ENCODE data around the gene LAMA5. TPM values are rescaled to one million over a fixed set of nuclear protein-coding genes. Genes with fewer than 3 reads are reported as not detected.
A peak's percentile ranks its signal among the peaks of the same experiment; 100 is the strongest.

The LAMA5 gene
- total RNA-seq (under 1 TPM; 0.16 to 0.78 TPM), total RNA-seq (0 to 2.6 (median 0.50) reads per million in 172 experiments)
- polyA plus RNA-seq (2013, experiment 1 of 2) = 0.54 TPM
- polyA plus RNA-seq (2013, experiment 2 of 2) = 3.1 TPM

- TF ChIP-seq CTCF (IDR thresholded peaks at IDR 0.05) = no peak
- peak; percentile 46 for ATAC-seq (ENCODE audit: poor library complexity)
- Histone ChIP-seq H3K4me1 (ENCODE audit: insufficient read depth, low read length) (peaks cover 26% of the 10 kb centered on the region), H3K9me3 (ENCODE audit: control insufficient read depth in 1 of 2, insufficient read depth in 1 of 2, low read length in 2 of 2) (peaks cover 0 to 13% of the 10 kb centered on the region in 2 experiments), H3K27me3 (ENCODE audit: control insufficient read depth in 1 of 2, insufficient read depth in 2 of 2, low read length in 2 of 2) (peaks cover 42 to 49% of the 10 kb centered on the region in 2 experiments), H3K27ac (ENCODE audit: low read depth in 1 of 2, low read length in 2 of 2) (no peak within 1 kb of the TSS), H3K36me3 (ENCODE audit: insufficient read depth, low read length) (no peaks in the 10 kb centered on the region), H3K4me3 (ENCODE audit: low read length) (peak within 1 kb of the TSS; percentile 40)
- Mint-ChIP-seq H3K4me3 (peak within 1 kb of the TSS; percentile 68), H3K36me3 (ENCODE audit: low read depth) (no peaks in the 10 kb centered on the region), H3K27ac (no peak within 1 kb of the TSS), H3K9me3 (no peaks in the 10 kb centered on the region), H3K4me1 (ENCODE audit: low read depth) (peaks cover 4% of the 10 kb centered on the region), H3K27me3 (peaks cover 34% of the 10 kb centered on the region)
- peak in 3 of 14 experiments; percentile 13 to 45 (median 41) for DNase-seq
- ChIA-PET CTCF (no interaction called here), POLR2A (no interaction called here)
- intact Hi-C loops (cut with DNase I, micrococcal nuclease) = loop anchor here in 1 of 2 experiments (5.0 kb wide), 1 partner anchor 65 kb away; the partner anchor contains the start of gene ADRM1
Measured at GRCh38 chr20:62367136-62367632, at the start of gene LAMA5. Gene LAMA5, minus strand, starts transcription at chr20:62367312. Its CDS starts 67 bp downstream, at chr20:62367245.

GRCh38 chr20:62415354-62416111 is 48.4 kb upstream of the LAMA5 start:
- ATAC-seq (ENCODE audit: poor library complexity) (no peak), DNase-seq (no peak)
- ChIA-PET CTCF (no interaction called here), POLR2A (no interaction called here)
- TF ChIP-seq CTCF (IDR thresholded peaks at IDR 0.05) = no peak
- H3K9me3 Mint-ChIP-seq = no peaks in the 10 kb centered on the region
- no peaks in the 10 kb centered on the region for H3K27me3 Mint-ChIP-seq
- Histone ChIP-seq H3K27ac (ENCODE audit: low read depth in 1 of 2, low read length in 2 of 2) (no peak overlapping the region), H3K4me1 (ENCODE audit: insufficient read depth, low read length) (peaks cover 1% of the 10 kb centered on the region), H3K4me3 (ENCODE audit: low read length) (no peak overlapping the region), H3K9me3 (ENCODE audit: control insufficient read depth in 1 of 2, insufficient read depth in 1 of 2, low read length in 2 of 2) (no peaks in the 10 kb centered on the region), H3K36me3 (ENCODE audit: insufficient read depth, low read length) (no peaks in the 10 kb centered on the region), H3K27me3 (ENCODE audit: control insufficient read depth in 1 of 2, insufficient read depth in 2 of 2, low read length in 2 of 2) (peaks cover 0 to 4% of the 10 kb centered on the region in 2 experiments)
- no peak overlapping the region for H3K4me3 Mint-ChIP-seq
- no peak overlapping the region for H3K27ac Mint-ChIP-seq
- H3K4me1 Mint-ChIP-seq (ENCODE audit: low read depth) = no peaks in the 10 kb centered on the region
- no peaks in the 10 kb centered on the region for H3K36me3 Mint-ChIP-seq (ENCODE audit: low read depth)
- intact Hi-C loops (cut with DNase I, micrococcal nuclease) = no loop called here

GRCh38 chr20:62413896-62414481 is 46.9 kb upstream of the LAMA5 start:
- no peak for ATAC-seq (ENCODE audit: poor library complexity)
- Histone ChIP-seq H3K9me3 (ENCODE audit: control insufficient read depth in 1 of 2, insufficient read depth in 1 of 2, low read length in 2 of 2) (no peaks in the 10 kb centered on the region), H3K4me1 (ENCODE audit: insufficient read depth, low read length) (peaks cover 13% of the 10 kb centered on the region), H3K36me3 (ENCODE audit: insufficient read depth, low read length) (no peaks in the 10 kb centered on the region), H3K27me3 (ENCODE audit: control insufficient read depth in 1 of 2, insufficient read depth in 2 of 2, low read length in 2 of 2) (peaks cover 0 to 4% of the 10 kb centered on the region in 2 experiments), H3K27ac (ENCODE audit: low read depth in 1 of 2, low read length in 2 of 2) (no peak overlapping the region), H3K4me3 (ENCODE audit: low read length) (no peak overlapping the region)
- Mint-ChIP-seq H3K27me3 (no peaks in the 10 kb centered on the region), H3K9me3 (no peaks in the 10 kb centered on the region), H3K36me3 (ENCODE audit: low read depth) (no peaks in the 10 kb centered on the region), H3K4me1 (ENCODE audit: low read depth) (peaks cover 4% of the 10 kb centered on the region), H3K4me3 (no peak overlapping the region), H3K27ac (no peak overlapping the region)
- ChIA-PET POLR2A (no interaction called here), CTCF (no interaction called here)
- no peak for TF ChIP-seq CTCF (IDR thresholded peaks at IDR 0.05)
- no peak for DNase-seq
- intact Hi-C loops (cut with DNase I, micrococcal nuclease) = no loop called here
